ENCODE data around the gene HMG20A.
A peak's percentile ranks its signal among the peaks of the same experiment; 100 is the strongest.

HMG20A gene

DNA sequence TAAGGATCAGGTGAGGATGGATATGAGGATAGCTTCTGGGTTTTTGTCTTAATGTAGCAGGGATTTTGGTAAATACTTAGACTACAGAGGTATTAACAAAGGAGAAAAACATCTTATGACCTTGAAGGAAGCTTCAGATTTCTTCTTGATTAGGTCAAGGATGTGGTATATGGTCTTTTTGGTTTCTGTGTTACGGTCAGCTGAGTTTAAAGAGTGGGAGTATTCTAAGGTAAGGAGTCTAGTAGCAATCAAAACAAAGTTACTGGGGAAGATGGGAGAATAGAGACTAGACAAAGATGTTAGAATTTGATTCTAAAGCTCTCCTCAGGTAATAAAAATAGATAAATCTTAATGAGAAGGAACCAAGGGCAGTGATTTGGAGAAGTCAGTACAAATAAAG lies 6.2 kb downstream of the HMG20A start:
- DNase-seq (ENCODE audit: low read depth, low spot score) = no peak

GRCh38 chr15:77430213-77430612 lies 9.5 kb downstream of the HMG20A start:
- DNase-seq (ENCODE audit: low read depth, low spot score) = no peak

DNA sequence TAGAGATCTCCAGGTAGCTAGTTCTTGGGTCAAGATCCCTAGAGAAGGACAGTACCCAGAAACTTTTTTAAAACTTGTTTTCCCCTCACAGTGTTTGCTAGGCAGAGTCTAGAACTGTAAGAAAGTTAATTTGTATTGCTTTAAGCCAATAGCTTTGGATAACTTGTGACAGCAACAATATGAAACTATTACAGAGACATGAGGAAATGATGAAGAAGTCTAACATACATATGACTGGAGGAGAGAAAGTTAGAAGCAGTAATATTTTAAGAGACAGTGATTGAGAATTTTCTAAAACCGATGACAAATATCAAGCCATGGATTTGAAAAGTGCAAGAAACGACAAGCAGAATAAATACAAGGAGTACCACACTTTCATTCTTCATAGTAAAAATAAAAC lies 10.0 kb downstream of the HMG20A start:
- DNase-seq (ENCODE audit: low read depth, low spot score) = no peak

GRCh38 chr15:77436822-77437221 lies 16.1 kb downstream of the HMG20A start:
- no peak for DNase-seq (ENCODE audit: low read depth, low spot score)

- DNase-seq (ENCODE audit: low read depth, low spot score) = no peak
Measured at GRCh38 chr15:77437264-77437663, 16.6 kb downstream of the HMG20A start.

DNA sequence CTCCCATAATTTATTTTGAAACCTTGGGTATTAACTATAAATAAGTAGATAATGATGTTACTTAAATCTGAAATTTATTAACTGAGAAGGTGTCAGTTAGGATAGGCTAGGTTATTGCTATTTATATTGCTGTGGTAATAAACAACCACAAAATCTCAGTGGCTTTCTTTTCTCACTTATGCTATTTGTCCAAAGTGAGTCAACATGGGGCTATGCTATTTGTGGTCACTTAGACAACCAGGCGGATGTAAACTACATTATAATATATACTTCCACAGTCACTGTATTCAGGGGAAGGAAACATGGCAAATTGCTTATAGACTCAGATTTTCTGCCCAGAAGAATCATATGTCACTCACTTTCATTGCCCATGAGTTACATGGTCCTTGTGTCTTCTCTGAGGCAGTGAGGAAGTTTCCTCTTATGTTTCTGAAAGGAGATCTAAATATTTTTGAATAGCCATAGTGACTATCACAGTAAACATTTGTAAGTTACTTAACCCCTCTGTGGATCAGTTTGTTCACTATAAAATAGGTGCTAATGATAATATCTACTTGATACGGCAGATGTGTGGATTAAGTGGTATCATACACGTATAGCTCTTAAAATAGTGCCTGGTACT lies 19.8 kb downstream of the HMG20A start:
- DNase-seq (ENCODE audit: low read depth, low spot score) = peak; percentile 77

DNA sequence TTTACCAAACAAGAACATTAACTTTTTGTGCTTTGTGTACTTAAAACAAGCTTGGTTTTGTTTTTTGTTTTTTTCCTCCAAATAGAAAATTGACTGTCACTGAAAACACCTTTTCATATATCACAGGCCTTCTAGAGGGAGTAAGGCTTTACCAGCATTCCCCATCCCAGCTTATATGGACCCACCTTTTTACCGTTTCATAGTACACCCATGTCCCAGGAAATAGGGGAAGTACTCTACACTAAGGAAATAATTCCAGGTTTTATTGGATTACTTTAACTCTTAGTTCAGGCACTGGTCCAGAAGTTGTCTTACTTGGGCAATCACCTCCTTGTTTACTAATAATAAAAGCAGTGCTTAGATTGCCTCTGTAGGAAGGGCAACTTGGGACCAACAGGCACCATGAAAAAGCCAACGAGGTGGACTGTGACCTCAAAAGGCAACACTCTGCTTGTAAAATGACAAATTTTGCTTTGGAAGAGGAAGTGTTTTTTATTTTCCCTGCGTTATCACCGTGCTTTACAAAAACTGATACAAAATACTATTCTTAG lies 26.2 kb downstream of the HMG20A start:
- DNase-seq (ENCODE audit: low read depth, low spot score) = no peak

DNA sequence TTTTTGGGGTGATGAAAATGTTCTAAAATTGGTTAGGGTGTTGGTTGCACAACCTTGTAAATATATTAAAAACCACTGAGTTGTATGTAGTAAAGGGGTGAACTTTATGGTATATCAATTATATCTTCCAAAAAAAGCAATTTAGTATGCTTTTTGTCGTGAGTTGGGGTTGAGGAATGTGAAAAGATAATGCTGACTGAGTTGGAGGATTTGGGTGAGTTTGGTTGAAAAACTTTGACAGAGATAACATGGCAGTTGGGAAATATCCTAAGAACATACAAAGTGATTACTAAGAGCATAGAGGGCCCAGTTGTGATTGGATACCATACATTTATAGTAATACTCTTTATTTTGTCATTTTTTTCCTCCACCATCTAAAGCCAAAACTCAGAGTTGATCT lies 33.6 kb downstream of the HMG20A start:
- DNase-seq (ENCODE audit: low read depth, low spot score) = no peak

DNA sequence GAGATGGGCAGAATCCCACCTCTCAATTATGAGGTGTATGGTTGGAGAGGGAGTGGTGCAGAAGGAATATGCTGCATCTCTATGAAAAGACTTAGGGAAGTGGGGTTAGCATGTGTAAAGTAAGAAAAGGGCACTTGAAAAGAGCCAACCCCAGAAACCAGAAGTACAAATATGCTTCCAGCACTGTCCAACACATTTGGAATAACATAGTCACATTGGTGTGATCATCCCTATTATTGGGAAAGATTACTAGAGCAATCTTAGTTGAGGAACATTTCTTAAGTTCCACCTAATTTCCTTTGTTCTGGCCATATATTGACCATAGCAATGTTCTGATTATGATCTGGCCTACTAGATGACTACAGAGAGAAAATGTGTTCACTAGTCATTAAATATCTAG lies 34.3 kb downstream of the HMG20A start:
- no peak for DNase-seq (ENCODE audit: low read depth, low spot score)

- peak; percentile 61 for DNase-seq (ENCODE audit: low read depth, low spot score)
Measured at GRCh38 chr15:77455696-77456321, 35.1 kb downstream of the HMG20A start.

- DNase-seq (ENCODE audit: low read depth, low spot score) = peak; percentile 48
Measured at GRCh38 chr15:77456746-77457145, 36.1 kb downstream of the HMG20A start.

DNA sequence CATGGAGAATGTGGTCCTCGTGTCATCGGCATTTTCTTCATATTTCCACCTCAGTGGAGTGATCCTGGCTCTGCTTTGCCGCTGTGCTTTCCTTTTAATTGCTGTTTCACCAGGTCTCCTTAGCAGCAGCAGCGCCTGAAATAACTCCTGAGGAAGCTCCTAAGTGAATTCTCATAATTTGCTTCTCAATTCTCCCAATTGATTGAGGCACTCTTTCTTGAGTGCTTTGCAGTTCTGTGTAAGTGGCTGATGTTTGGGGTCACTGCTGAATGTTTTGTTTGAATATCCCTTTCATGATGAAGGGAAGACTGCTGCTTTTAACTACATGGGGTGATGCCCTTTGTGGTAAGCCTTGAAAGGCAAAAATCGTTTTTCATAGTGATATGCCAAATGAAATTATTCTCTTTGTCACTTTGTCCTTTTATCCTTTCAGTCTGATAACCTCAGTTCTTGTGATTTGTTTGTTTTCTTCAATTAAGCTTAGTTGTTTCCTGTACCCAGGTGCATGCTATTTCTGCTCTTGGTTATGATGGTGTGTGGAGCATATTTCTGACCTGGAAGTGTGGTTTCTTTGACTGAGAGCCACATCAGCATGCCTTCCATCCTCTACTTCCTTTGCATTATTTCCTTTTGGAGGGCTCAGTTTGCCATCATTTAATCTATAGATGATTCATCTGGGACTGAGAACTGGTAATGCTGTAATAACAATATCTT lies 36.7 kb downstream of the HMG20A start:
- peak; percentile 54 for DNase-seq (ENCODE audit: low read depth, low spot score)

DNA sequence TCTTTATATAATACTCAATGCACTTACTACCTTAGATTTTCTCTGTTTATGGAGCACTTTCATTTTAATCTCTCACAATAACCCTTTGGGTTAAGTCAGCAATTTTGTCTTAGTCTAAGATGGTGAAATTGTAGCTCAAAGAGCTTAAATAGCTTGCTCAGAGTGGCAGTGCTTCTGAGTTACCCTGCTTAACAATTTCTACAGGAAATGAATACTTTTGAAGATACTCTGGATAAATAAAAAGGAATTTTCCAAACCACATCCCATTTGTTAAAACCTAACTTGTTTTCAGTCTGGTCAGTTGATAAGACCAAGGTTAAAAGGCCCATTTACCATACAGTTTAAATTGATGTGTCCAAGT lies 37.2 kb downstream of the HMG20A start:
- peak; percentile 26 for DNase-seq (ENCODE audit: low read depth, low spot score)

DNA sequence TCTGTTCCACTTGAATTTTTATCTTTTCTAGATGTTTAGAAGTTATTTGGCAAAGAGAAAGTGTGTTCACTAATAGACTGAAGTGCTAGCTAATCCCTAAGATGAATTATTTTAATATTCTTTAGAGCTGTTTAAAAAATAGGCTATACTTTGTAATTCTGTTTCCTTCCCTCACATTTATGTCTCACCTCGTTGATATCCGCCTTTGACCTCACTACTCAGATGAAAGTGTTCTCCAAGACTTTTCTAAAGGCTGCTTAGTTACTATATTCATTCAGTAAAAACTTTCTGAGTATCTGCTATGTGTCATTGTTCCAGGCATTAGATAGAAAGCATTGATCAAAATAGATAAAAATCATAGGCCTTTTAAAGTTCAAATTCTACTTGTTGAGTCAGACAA lies 38.3 kb downstream of the HMG20A start:
- no peak for DNase-seq (ENCODE audit: low read depth, low spot score)

DNA sequence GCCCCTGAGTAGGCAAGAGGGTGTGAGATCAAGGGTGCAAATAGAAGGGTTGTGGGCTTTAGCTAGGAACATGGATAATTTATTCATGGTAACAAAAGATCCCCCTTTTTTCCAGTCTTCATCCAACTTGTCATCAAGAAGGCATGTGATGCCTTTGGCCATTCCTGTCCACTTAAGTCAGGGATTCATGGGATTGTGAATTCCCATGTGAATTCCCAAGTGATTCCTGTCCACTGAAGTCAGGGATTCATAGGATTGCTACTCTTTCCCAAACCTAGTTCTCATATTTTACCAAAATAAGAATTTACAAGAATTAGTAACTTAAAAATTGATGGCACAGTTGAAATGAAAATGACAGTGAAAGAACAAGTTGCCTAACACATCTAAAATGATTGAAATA lies 40.8 kb downstream of the HMG20A start:
- DNase-seq (ENCODE audit: low read depth, low spot score) = peak; percentile 34

DNA sequence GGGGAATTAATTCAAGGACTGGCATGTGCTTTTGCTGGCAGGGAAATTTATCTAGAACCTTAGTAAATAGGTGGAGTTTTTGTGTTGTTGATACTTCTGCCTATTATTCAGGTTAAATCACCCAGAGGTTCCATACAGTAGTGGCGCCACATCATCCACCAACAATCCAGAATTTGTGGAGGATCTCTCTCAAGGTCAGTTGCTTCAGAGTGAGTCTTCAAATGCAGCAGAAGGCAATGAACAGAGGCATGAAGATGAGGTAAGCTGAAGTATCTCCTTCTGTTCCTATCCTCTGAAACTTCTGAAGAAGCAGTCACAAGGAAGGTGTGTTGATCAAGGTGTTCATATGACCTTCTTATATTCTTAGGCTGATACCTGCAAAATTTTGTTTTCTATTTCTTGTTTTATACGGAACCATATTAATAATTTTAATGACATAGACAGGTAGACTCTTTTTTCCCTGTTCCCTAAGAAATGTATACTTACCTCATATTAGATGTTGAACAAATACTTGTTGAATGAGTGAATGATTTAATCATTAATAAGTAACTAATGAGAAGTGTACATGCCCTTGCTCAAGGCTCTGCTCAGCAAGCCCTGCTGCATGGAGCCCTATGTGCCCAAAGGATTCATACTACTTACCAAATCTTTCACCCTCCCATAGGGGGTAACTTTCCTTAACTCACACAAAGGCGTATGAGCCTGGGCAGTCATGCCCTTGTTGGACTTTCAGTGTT lies 43.6 kb downstream of the HMG20A start:
- DNase-seq (ENCODE audit: low read depth, low spot score) = no peak

- no peak for DNase-seq (ENCODE audit: low read depth, low spot score)
Measured at GRCh38 chr15:77466521-77466920, 45.8 kb downstream of the HMG20A start.

DNA sequence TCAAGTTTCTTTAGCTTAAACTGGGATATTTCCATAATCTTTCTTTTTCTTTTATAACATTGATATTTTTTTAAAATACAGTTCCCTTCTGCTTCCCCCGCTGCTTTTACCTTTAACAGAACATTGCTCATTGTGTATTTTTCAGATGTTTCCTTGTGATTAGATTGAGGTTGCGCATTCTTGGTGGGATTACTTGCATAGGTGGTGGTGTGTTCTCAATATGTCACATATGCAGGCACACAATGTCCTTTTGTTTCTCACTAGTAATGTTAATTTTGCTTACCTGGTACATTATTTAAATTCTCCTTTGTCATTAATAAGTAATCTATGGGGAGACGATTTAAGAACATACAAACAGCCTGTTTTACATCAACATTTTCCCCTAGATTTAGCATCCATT lies 48.2 kb downstream of the HMG20A start:
- DNase-seq (ENCODE audit: low read depth, low spot score) = no peak

DNA sequence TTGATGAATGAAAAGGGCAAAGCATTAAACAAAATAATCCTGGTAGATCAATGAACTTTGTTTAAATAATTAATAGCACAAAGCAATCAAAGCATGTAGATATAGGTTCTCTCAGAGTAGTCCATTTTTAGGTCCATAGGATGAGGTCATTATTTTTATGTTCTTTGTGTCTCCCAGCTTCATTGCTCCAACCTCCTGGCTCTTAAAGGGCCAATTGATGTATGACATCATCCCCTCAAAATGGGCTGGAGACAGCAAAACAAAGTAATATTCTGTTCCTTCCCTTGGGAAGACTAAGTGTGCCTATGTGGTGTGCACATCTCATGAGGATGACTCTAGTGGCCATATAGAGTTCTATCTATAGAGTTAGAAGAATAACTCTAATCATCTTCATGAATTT lies 49.5 kb downstream of the HMG20A start:
- no peak for DNase-seq (ENCODE audit: low read depth, low spot score)

DNA sequence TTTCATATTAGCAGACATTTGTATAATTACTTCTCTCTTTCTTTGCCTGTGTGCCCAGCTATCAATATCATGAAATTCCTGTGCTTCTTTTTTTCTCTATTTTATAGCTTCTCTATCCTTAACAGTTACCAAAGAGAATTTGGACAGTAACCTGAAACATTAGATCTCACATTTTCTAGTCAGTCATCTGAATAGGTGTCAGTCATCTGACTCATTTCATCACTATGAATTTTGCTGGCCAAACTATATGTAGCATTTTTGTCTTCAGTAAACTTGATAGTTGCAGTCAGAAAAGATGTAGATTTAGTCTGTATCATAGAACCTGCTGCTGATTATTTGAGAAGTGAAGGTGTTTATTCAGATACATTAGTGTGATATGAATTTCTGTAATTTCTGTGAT lies 52.6 kb downstream of the HMG20A start:
- no peak for DNase-seq (ENCODE audit: low read depth, low spot score)

GRCh38 chr15:77474310-77474988 lies 53.8 kb downstream of the HMG20A start:
- no peak for DNase-seq (ENCODE audit: low read depth, low spot score)

- no peak for DNase-seq (ENCODE audit: low read depth, low spot score)
Measured at GRCh38 chr15:77475001-77475400, 54.3 kb downstream of the HMG20A start.
